Fibroblast of mammary gland (primary cell): ENCODE results near the gene PHF1.

ENCODE experiments used
- DNase-seq: peaks from one replicate; pipeline ENCODE4 v3.0.0-alpha.2; 2010; ENCODE audit warnings: low read depth
- H3K4me3 ChIP-seq: 2 replicates; pipeline ENCODE4 v1.5.1; 2011; ENCODE audit warnings: low read depth, mild to moderate bottlenecking, low read length, moderate library complexity; ENCODE audit not compliant: control insufficient read depth
- CTCF ChIP-seq: conservative IDR thresholded peaks from 2 replicates; pipeline ENCODE4 v1.5.1; 2011; ENCODE audit warnings: low read depth, low read length, inconsistent platforms; ENCODE audit not compliant: control insufficient read depth, insufficient read depth

Gene PHF1

GRCh38 chr6:33427585-33428223 is 16.9 kb downstream of the PHF1 start:
- DNase-seq: no peak
- peak overlapping the region; percentile 57 for H3K4me3 ChIP-seq
- no peak for TF ChIP-seq CTCF

- TF ChIP-seq CTCF: peak; percentile 25
- DNase-seq: peak; percentile 35
- H3K4me3 ChIP-seq: peak overlapping the region; percentile 48
Measured at GRCh38 chr6:33428224-33428965, 17.6 kb downstream of the PHF1 start.

GRCh38 chr6:33428966-33429749 is 18.3 kb downstream of the PHF1 start:
- no peak for DNase-seq
- peak overlapping the region; percentile 48 for H3K4me3 ChIP-seq
- no peak for TF ChIP-seq CTCF

GRCh38 chr6:33429750-33430052 is 18.9 kb downstream of the PHF1 start:
- no peak for DNase-seq
- no peak overlapping the region for H3K4me3 ChIP-seq
- TF ChIP-seq CTCF: no peak

- H3K4me3 ChIP-seq: no peak overlapping the region
- no peak for TF ChIP-seq CTCF
- no peak for DNase-seq
Measured at GRCh38 chr6:33430334-33430733, 19.5 kb downstream of the PHF1 start.

- peak; percentile 47 for DNase-seq
- no peak for TF ChIP-seq CTCF
- no peak overlapping the region for H3K4me3 ChIP-seq
Measured at GRCh38 chr6:33430991-33431879, 20.4 kb downstream of the PHF1 start.
